ENCODE results near the gene ITSN2. TPM values are rescaled to one million over a fixed set of nuclear protein-coding genes. Genes with fewer than 3 reads are reported as not detected.

Gene ITSN2
- total RNA-seq, 1 experiment from 2014 or later = 19.8 TPM

GRCh38 chr2:24233321-24233720 is 127.0 kb downstream of the ITSN2 start:
- no peaks in the 10 kb centered on the region for H3K36me3 Mint-ChIP-seq
- H3K4me1 Mint-ChIP-seq = no peaks in the 10 kb centered on the region
- no peaks in the 10 kb centered on the region for H3K27me3 Mint-ChIP-seq (ENCODE audit: low read depth)
- no peak for DNase-seq (ENCODE audit: low spot score)
- H3K4me3 Mint-ChIP-seq = no peak overlapping the region
- ChIA-PET POLR2A (no interaction called here), CTCF (no interaction called here)
- no peak overlapping the region for H3K27ac Mint-ChIP-seq
- H3K9me3 Mint-ChIP-seq = no peaks in the 10 kb centered on the region
- TF ChIP-seq IRF2 (CRISPR knock-in tag; IDR thresholded peaks at IDR 0.05; ENCODE audit: borderline replicate concordance, low read depth) = no peak
- no peak for TF ChIP-seq FOXK1 (CRISPR knock-in tag; IDR thresholded peaks at IDR 0.05)
- TF ChIP-seq KAT7 (CRISPR knock-in tag; IDR thresholded peaks at IDR 0.05; ENCODE audit: borderline replicate concordance) = no peak
- no peak for TF ChIP-seq ZNF281 (CRISPR knock-in tag; IDR thresholded peaks at IDR 0.05)
- TF ChIP-seq HMGXB4 (CRISPR knock-in tag; IDR thresholded peaks at IDR 0.05) = no peak
- no peak for TF ChIP-seq ZNF263 (CRISPR knock-in tag; IDR thresholded peaks at IDR 0.05; ENCODE audit: low read depth)
- TF ChIP-seq FOXP4 (CRISPR knock-in tag; IDR thresholded peaks at IDR 0.05) = no peak
- TF ChIP-seq ZNF138 (CRISPR knock-in tag; conservative IDR thresholded peaks at IDR 0.05) = no peak
- no peak for TF ChIP-seq ZNF416 (CRISPR knock-in tag; IDR thresholded peaks at IDR 0.05)
- TF ChIP-seq OVOL2 (CRISPR knock-in tag; IDR thresholded peaks at IDR 0.05; ENCODE audit: borderline replicate concordance) = no peak
- TF ChIP-seq CTCF (IDR thresholded peaks at IDR 0.05) = no peak
- no peak for TF ChIP-seq SMAD4 (CRISPR knock-in tag; IDR thresholded peaks at IDR 0.05)
- TF ChIP-seq PRRX2 (CRISPR knock-in tag; IDR thresholded peaks at IDR 0.05) = no peak
- no peak for ATAC-seq

- Mint-ChIP-seq H3K27ac (no peak overlapping the region), H3K27me3 (ENCODE audit: low read depth) (no peaks in the 10 kb centered on the region), H3K36me3 (no peaks in the 10 kb centered on the region), H3K9me3 (no peaks in the 10 kb centered on the region), H3K4me1 (no peaks in the 10 kb centered on the region), H3K4me3 (no peak overlapping the region)
- ChIA-PET CTCF (interaction anchor here (1.6 kb wide), 1 partner anchor 407 kb away, joined by 3 read pairs; no protein-coding TSS in a partner anchor), POLR2A (no interaction called here)
- ATAC-seq (no peak), DNase-seq (ENCODE audit: low spot score) (no peak)
- no peak for TF ChIP-seq ERG (CRISPR knock-in tag; IDR thresholded peaks at IDR 0.05)
- TF ChIP-seq RORB (CRISPR knock-in tag; IDR thresholded peaks at IDR 0.05) = no peak
- no peak for TF ChIP-seq E2F5 (CRISPR knock-in tag; IDR thresholded peaks at IDR 0.05)
- TF ChIP-seq GRHL2 (CRISPR knock-in tag; IDR thresholded peaks at IDR 0.05; ENCODE audit: insufficient replicate concordance, severe bottlenecking) = no peak
- no peak for TF ChIP-seq CREM (CRISPR knock-in tag; IDR thresholded peaks at IDR 0.05)
- no peak for TF ChIP-seq EMX1 (CRISPR knock-in tag; IDR thresholded peaks at IDR 0.05)
- TF ChIP-seq ZNF263 (CRISPR knock-in tag; IDR thresholded peaks at IDR 0.05; ENCODE audit: low read depth) = no peak
- no peak for TF ChIP-seq PRRX2 (CRISPR knock-in tag; IDR thresholded peaks at IDR 0.05)
- TF ChIP-seq MYBL2 (CRISPR knock-in tag; IDR thresholded peaks at IDR 0.05) = no peak
- TF ChIP-seq TCF7 (CRISPR knock-in tag; IDR thresholded peaks at IDR 0.05; ENCODE audit: low read depth) = no peak
- TF ChIP-seq NFYB (CRISPR knock-in tag; conservative IDR thresholded peaks at IDR 0.05; ENCODE audit: low read depth) = no peak
- TF ChIP-seq MLX (CRISPR knock-in tag; IDR thresholded peaks at IDR 0.05) = no peak
- no peak for TF ChIP-seq ZSCAN18 (CRISPR knock-in tag; IDR thresholded peaks at IDR 0.05)
Measured at GRCh38 chr2:24231461-24231881, 128.9 kb downstream of the ITSN2 start.

Data from WTC11 (cell line).